Measurements from ENCODE around the gene TEKT5.

DNA sequence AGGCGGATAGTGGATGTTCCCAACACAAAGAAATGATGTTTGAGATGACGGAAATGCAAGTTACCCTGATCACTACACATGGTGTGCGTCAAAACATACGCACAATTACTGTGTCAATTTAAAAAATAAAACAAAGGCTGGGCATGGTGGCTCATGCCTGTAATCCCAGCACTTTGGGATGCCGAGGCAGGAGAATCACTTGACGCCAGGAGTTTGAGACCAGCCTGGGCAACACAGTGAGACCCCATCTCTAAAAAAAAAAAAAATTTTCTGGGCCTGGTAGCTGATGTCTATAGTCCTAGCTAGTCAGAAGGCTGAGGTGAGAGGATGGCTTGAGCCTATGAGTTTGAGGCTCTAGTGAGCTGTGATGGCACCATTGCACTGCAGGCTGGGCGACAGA is 51.8 kb downstream of the TEKT5 start:
- TF ChIP-seq GATA3 (IDR thresholded peaks at IDR 0.05; ENCODE audit: low read depth, low read length) = no peak
- TF ChIP-seq GATA2 (IDR thresholded peaks at IDR 0.05; ENCODE audit: low read depth, low read length) = no peak

Measured in SH-SY5Y (cell line).